ENCODE data around the gene TCF3. TPM values are rescaled to one million over a fixed set of nuclear protein-coding genes. Genes with fewer than 3 reads are reported as not detected.

TCF3 gene
- total and polyA plus RNA-seq, 2 of the 8 experiments (the other 6 are each of a cell fraction or from before 2014, with no cell fraction given): 241 to 348 TPM

- TF ChIP-seq POU5F1 (IDR thresholded peaks at IDR 0.05; ENCODE audit: low read depth, low read length): no peak
- TF ChIP-seq RAD21 (IDR thresholded peaks at IDR 0.05 in 1 of 2, conservative IDR thresholded peaks at IDR 0.05 in 1 of 2; ENCODE audit: low read depth in 2 of 2, low read length in 2 of 2): no peak
- TF ChIP-seq TEAD4 (IDR thresholded peaks at IDR 0.05; ENCODE audit: low read depth, low read length): no peak
- TF ChIP-seq EP300 (IDR thresholded peaks at IDR 0.05; ENCODE audit: borderline replicate concordance in 1 of 2, low read depth in 2 of 2, low read length in 2 of 2): no peak
- no peak for TF ChIP-seq POLR2A (IDR thresholded peaks at IDR 0.05; ENCODE audit: control extremely low read depth in 1 of 2, low read depth in 2 of 2, low read length in 2 of 2)
- no peak for TF ChIP-seq CTBP2 (IDR thresholded peaks at IDR 0.05; ENCODE audit: borderline replicate concordance, insufficient read depth, insufficient read length, low read length)
- TF ChIP-seq CEBPB (IDR thresholded peaks at IDR 0.05; ENCODE audit: low read depth, low read length): no peak
Measured at GRCh38 chr19:1634938-1635243, 17.5 kb downstream of the TCF3 start (continued).

Measured in H1 (cell line).